PC-3 (cell line): ENCODE results near the gene RBM12. TPM values are rescaled to one million over a fixed set of nuclear protein-coding genes. Genes with fewer than 3 reads are reported as not detected.

ENCODE experiments used
- ATAC-seq: fragments of 200-7000 bp; cut with Tn5 transposase; 2 replicates; pipeline ENCODE4 v1.9.1; 2020; ENCODE audit warnings: mild to moderate bottlenecking, moderate library complexity
- BruUV-seq: library from RNA; stranded (reverse); fragments of 400-500 nt; replicated peaks from 2 replicates; lab custom pipeline; 2021; lab: Mats Ljungman, UMichigan
- CTCF ChIA-PET: fragments of 300-600 bp; sonication (Branson Sonifier 250); formaldehyde crosslinking; loops from one replicate; lab custom pipeline; 2022; ENCODE audit warnings: antibody characterized with exemption; lab: Charles Lee
- POLR2A ChIA-PET: fragments of 300-600 bp; sonication (Branson Sonifier 250); formaldehyde crosslinking; loops from one replicate; lab custom pipeline; 2022; ENCODE audit warnings: antibody characterized with exemption; ENCODE audit not compliant: unreplicated experiment; lab: Charles Lee
- DNase-seq: peaks from one replicate; pipeline ENCODE4 v3.0.0-alpha.2; 2015
- H2AFZ ChIP-seq: fragments of 300-600 bp; sonication (generic); 2 replicates; pipeline ENCODE4 v1.6.0; 2016; ENCODE audit warnings: antibody characterized with exemption, low read length
- H3F3A ChIP-seq: fragments of 300-600 bp; sonication (generic); one replicate; pipeline ENCODE4 v1.6.0; 2017; ENCODE audit warnings: antibody characterized with exemption, low read length, control low read depth, mild to moderate bottlenecking; ENCODE audit not compliant: unreplicated experiment
- H3K27ac ChIP-seq: fragments of 300-600 bp; sonication (generic); 2 replicates; pipeline ENCODE4 v1.5.1; 2016; ENCODE audit warnings: mild to moderate bottlenecking, low read length
- H3K27me3 ChIP-seq: fragments of 300-600 bp; sonication (generic); 2 replicates; pipeline ENCODE4 v1.6.1; 2016; ENCODE audit warnings: low read length, mixed read lengths
- H3K36me3 ChIP-seq: fragments of 300-600 bp; sonication (generic); 2 replicates; pipeline ENCODE4 v1.6.1; 2016; ENCODE audit warnings: low read depth, mixed run types, low read length, mixed read lengths
- H3K4me1 ChIP-seq: fragments of 300-600 bp; sonication (generic); 2 replicates; pipeline ENCODE4 v1.5.1; 2016; ENCODE audit warnings: low read length; ENCODE audit not compliant: insufficient read depth
- H3K4me2 ChIP-seq: fragments of 300-600 bp; sonication (generic); 2 replicates; pipeline ENCODE4 v1.6.0; 2016; ENCODE audit warnings: low read length
- H3K4me3 ChIP-seq: fragments of 300-600 bp; sonication (generic); 2 replicates; pipeline ENCODE4 v1.5.1; 2016; ENCODE audit warnings: mild to moderate bottlenecking, low read length, mixed read lengths
- H3K79me2 ChIP-seq: fragments of 300-600 bp; sonication (generic); 2 replicates; pipeline ENCODE4 v1.6.1; 2017; ENCODE audit warnings: low read length, mixed read lengths
- H3K9ac ChIP-seq: fragments of 300-600 bp; sonication (generic); 2 replicates; pipeline ENCODE4 v1.6.0; 2016; ENCODE audit warnings: mild to moderate bottlenecking, low read length
- H3K9me2 ChIP-seq: fragments of 300-600 bp; sonication (generic); replicated peaks from 2 replicates; pipeline ENCODE4 v1.6.1; 2016; ENCODE audit warnings: mixed run types, low read length, mixed read lengths
- H3K9me3 ChIP-seq: fragments of 300-600 bp; sonication (generic); 2 replicates; pipeline ENCODE4 v1.6.1; 2016; ENCODE audit warnings: low read length, mixed read lengths
- H4K20me1 ChIP-seq: fragments of 300-600 bp; sonication (generic); 2 replicates; pipeline ENCODE4 v1.6.1; 2016; ENCODE audit warnings: low read length, mixed read lengths
- EZH2 ChIP-seq: fragments of 300-600 bp; sonication (generic); IDR thresholded peaks from one replicate; pipeline ENCODE4 v1.6.1; 2017; ENCODE audit warnings: antibody characterized with exemption, mild to moderate bottlenecking, low read length; ENCODE audit not compliant: unreplicated experiment
- EZH2phosphoT487 ChIP-seq: fragments of 300-600 bp; sonication (generic); IDR thresholded peaks from 2 replicates; pipeline ENCODE4 v1.6.1; 2018; ENCODE audit warnings: mild to moderate bottlenecking, antibody characterized with exemption, low read length, borderline replicate concordance
- intact Hi-C: fragments of 100-400 bp; cut with micrococcal nuclease; formaldehyde crosslinking; loops from 2 replicates; pipeline ENCODE4 v1.9.0; 2023
- total RNA-seq: library from RNA; depleted of rRNA; stranded (reverse); fragments of >200 nt; gene quantifications from 2 replicates; pipeline ENCODE4 v1.2.3, GENCODE V29; 2014
- TF ChIP-seq, protein P1 (sequence below): fragments of 300-600 bp; sonication (generic); conservative IDR thresholded peaks from 2 replicates; pipeline ENCODE4 v1.5.1; 2017; ENCODE audit warnings: antibody characterized with exemption, low read depth, mild to moderate bottlenecking, low read length

RBM12 gene
- total RNA-seq, 1 experiment from 2014 or later: 53.6 TPM

DNA sequence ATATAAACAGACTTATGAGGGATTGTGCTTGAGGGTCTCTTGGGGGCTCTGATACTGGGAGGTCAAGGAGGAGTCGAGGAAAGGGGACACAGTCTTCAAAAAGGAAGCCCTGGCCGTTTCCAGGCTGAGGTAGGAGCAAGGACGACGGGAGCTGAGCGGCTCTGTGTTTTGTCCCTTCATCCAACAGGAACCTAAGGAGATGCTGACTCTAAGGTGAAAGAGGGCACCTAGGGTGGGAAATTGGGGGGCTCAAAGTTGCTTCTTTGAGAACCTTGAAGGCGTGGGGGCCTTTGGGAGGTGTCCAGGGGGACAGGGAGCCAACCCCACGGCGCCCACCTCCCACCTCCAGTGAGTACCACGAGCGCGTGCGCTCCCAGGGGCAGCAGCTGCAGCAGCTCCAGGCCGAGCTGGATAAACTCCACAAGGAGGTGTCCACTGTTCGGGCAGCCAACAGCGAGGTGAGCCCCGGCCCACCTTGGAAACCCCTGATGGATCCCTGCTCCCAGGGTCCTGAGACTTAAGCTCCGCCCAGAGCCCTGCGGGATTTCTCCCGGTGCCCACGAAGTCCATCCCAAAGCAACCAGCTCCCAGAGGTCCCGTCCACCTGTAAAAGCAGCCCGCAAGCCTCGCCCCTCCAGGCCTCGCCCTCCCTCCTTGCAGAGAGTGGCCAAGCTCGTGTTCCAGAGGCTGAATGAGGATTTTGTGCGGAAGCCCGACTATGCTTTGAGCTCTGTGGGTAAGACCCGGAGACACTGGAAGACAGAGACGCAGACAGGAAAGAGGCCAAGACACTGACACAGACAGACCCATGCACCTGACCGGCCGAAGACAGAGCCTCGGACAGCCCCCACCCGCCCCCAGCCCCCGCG is 46.2 kb downstream of the RBM12 start:
- TF ChIP-seq, protein P1, sequence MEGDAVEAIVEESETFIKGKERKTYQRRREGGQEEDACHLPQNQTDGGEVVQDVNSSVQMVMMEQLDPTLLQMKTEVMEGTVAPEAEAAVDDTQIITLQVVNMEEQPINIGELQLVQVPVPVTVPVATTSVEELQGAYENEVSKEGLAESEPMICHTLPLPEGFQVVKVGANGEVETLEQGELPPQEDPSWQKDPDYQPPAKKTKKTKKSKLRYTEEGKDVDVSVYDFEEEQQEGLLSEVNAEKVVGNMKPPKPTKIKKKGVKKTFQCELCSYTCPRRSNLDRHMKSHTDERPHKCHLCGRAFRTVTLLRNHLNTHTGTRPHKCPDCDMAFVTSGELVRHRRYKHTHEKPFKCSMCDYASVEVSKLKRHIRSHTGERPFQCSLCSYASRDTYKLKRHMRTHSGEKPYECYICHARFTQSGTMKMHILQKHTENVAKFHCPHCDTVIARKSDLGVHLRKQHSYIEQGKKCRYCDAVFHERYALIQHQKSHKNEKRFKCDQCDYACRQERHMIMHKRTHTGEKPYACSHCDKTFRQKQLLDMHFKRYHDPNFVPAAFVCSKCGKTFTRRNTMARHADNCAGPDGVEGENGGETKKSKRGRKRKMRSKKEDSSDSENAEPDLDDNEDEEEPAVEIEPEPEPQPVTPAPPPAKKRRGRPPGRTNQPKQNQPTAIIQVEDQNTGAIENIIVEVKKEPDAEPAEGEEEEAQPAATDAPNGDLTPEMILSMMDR: no peak
- TF ChIP-seq EZH2phosphoT487 (no peak), EZH2 (no peak)
- Histone ChIP-seq H3K9me3 (no peaks in the 10 kb centered on the region), H3K4me1 (peaks cover 32% of the 10 kb centered on the region; the same call in 1 of the 2 replicates), H4K20me1 (no peaks in the 10 kb centered on the region), H3K9ac (peak overlapping the region; percentile 73), H3K4me3 (peak overlapping the region; percentile 77), H3K27me3 (no peaks in the 10 kb centered on the region), H3K9me2 (no peaks in the 10 kb centered on the region), H3K4me2 (peak overlapping the region; percentile 99), H3K27ac (0 out of 2 replicates have a peak overlapping the region, but pooled peaks have one; percentile 83), H3K36me3 (0 out of 2 replicates have a peak, but pooled peaks cover 6% of the 10 kb centered on the region), H2AFZ (peak overlapping the region; percentile 75), H3K79me2 (peaks cover 15% of the 10 kb centered on the region), H3F3A (no peaks in the 10 kb centered on the region)
- POLR2A ChIA-PET: interaction anchor here (0.5 to 1.0 kb wide), 6 partner anchors 14 to 218 kb away, joined by 3 to 9 read pairs (median 4); no protein-coding TSS in a partner anchor
- CTCF ChIA-PET: interaction anchor here (0.6 to 1.9 kb wide), 5 partner anchors 19 to 57 kb away, joined by 3 to 9 read pairs (median 5); no protein-coding TSS in a partner anchor
- ATAC-seq (peak; percentile 2), DNase-seq (peak; percentile 46)
- BruUV-seq: TSS peak; percentile 24
- intact Hi-C loops: loop anchor here (1.0 to 5.0 kb wide), 4 partner anchors 45 to 156 kb away; partner anchors contain the start of genes NFS1 and ROMO1

DNA sequence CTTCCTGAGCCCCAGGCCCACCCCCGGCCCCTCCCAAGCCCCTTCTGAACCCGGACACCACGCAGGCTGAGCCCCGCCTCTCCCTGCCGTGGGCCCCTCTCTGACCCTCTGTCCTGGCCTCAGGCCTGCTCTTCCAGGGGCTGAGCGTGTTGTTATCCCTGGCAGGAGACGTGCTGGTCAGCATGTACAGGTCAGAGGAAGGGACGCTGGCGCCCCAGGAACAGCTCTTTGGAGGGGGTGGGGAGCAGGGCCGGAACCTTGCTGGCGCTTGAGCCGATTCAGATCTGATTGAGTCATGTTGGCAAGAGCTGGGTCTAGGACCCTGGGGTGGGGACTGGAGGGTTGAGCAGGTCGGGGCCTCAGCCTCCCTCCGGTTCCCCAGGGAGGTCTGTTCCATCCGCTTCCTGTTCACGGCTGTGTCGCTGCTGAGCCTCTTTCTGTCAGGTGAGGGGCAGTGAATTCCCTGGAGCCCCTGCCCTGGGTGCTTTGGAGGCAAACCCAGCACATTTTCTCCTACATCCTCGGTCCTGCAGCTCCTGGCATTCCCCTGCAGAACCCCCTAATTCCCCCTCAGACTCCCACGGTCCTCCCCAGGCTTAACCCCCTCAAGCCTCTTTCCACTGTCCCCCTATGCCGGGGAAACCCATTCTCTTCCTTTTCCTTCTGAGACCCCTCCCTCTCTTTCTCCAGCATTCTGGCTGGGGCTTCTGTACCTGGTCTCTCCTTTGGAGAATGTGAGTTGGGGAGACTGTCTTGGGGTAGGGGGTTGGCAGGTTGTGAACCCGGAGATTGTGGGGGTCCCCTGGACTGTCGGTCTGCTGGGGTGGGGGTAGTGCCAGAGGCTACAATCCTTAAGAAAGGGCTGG is 47.1 kb downstream of the RBM12 start:
- intact Hi-C loops: loop anchor here (2.0 to 5.0 kb wide), 3 partner anchors 49 to 155 kb away; no protein-coding TSS in a partner anchor
- Histone ChIP-seq H3K4me3 (peak overlapping the region; percentile 77), H3K27ac (peak overlapping the region; percentile 83), H3K9me2 (no peaks in the 10 kb centered on the region), H3K79me2 (peaks cover 15% of the 10 kb centered on the region), H4K20me1 (no peaks in the 10 kb centered on the region), H3K9me3 (no peaks in the 10 kb centered on the region), H3K9ac (peak overlapping the region; percentile 73), H3K4me1 (peaks cover 32% of the 10 kb centered on the region; the same call in 1 of the 2 replicates), H3F3A (no peaks in the 10 kb centered on the region), H3K4me2 (peak overlapping the region; percentile 99), H2AFZ (peak overlapping the region; percentile 75), H3K27me3 (no peaks in the 10 kb centered on the region), H3K36me3 (0 out of 2 replicates have a peak, but pooled peaks cover 6% of the 10 kb centered on the region)
- ATAC-seq: peak; percentile 19
- no TSS peak for BruUV-seq
- ChIA-PET CTCF (interaction anchor here (0.6 to 1.9 kb wide), 3 partner anchors 17 to 101 kb away, joined by 4 to 5 read pairs (median 5); no protein-coding TSS in a partner anchor), POLR2A (interaction anchor here (0.6 kb wide), 1 partner anchor 111 kb away, joined by 4 read pairs; no protein-coding TSS in a partner anchor)
- peak; percentile 83 for DNase-seq
- TF ChIP-seq EZH2phosphoT487 (no peak), EZH2 (no peak)
- TF ChIP-seq, protein P1: peak; percentile 62
